K562 (cell line): Measurements from ENCODE around the gene BASP1.

Experiments
- HDAC2 ChIP-seq: fragments of 450-650 bp; IDR thresholded peaks from 2 replicates; pipeline ENCODE4 v1.6.1; 2016; ENCODE audit warnings: mild to moderate bottlenecking
- MED1 ChIP-seq: sonication (generic); formaldehyde crosslinking; IDR thresholded peaks from 2 replicates; pipeline ENCODE4 v1.8.1; 2023; ENCODE audit warnings: missing genetic modification reagents, borderline replicate concordance
- NCOA2 ChIP-seq, 2 experiments: fragments of 450-650 bp; IDR thresholded peaks; 2 replicates each; pipeline ENCODE4 v1.6.1; 2018; ENCODE audit warnings: mild to moderate bottlenecking in 2 of 2, moderate library complexity in 1 of 2; ENCODE audit not compliant: partially characterized antibody in 2 of 2
- POLR2A ChIP-seq: fragments of 450-650 bp; conservative IDR thresholded peaks from 2 replicates; pipeline ENCODE4 v1.6.1; 2016
- SMARCE1 ChIP-seq: fragments of 450-650 bp; IDR thresholded peaks from 2 replicates; pipeline ENCODE4 v1.7.1; 2016; ENCODE audit warnings: mild to moderate bottlenecking
- TF ChIP-seq, protein P1 (sequence below): sonication (generic); formaldehyde crosslinking; IDR thresholded peaks from 2 replicates; pipeline ENCODE4 v1.8.1; 2023; ENCODE audit warnings: mild to moderate bottlenecking, missing genetic modification reagents
- TF ChIP-seq, protein P2 (sequence below): sonication (generic); formaldehyde crosslinking; IDR thresholded peaks from 2 replicates; pipeline ENCODE4 v1.8.1; 2023; ENCODE audit warnings: mild to moderate bottlenecking, missing genetic modification reagents, moderate library complexity
- TF ChIP-seq, protein P3 (sequence below): sonication (generic); formaldehyde crosslinking; IDR thresholded peaks from 2 replicates; pipeline ENCODE4 v1.9.0; 2022; ENCODE audit warnings: mild to moderate bottlenecking, missing genetic modification reagents

DNA sequence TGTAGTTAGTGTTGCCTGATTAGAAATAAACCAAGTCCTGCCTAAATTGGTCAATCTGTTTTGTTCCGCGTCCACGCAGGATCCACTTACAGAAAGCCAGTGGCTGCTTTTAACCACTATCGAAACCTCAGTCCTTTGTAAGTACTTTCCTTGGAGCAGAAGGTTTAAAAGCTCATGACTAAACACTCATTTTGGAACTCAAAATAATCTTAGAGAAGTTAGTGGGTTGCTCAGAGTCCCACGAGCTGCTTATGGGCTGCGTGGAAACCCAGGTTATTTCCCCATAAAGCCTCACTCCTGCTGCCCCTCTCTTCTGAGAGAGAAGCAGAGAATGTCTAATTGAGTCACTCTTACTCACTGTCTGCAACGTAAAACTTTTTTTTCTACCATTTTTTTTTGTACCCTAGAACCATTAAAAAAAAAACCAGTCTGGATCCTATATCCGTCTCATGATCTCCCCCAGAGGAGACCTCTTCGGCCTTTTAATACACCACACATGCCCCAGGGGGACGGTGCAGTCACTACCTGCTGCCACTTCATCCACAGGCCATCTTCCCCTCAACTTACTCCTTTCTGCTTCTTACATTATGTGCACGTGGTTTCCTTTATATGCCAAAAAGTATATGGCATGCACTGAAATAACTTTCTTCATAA, 7.6 kb downstream of the BASP1 start:
- TF ChIP-seq POLR2A (no peak), MED1 (CRISPR knock-in tag) (no peak), NCOA2 (IDR thresholded peaks at IDR 0.05; ENCODE audit: partially characterized antibody in 2 of 2) (no peak), SMARCE1 (no peak), HDAC2 (no peak)
- TF ChIP-seq, protein P1, sequence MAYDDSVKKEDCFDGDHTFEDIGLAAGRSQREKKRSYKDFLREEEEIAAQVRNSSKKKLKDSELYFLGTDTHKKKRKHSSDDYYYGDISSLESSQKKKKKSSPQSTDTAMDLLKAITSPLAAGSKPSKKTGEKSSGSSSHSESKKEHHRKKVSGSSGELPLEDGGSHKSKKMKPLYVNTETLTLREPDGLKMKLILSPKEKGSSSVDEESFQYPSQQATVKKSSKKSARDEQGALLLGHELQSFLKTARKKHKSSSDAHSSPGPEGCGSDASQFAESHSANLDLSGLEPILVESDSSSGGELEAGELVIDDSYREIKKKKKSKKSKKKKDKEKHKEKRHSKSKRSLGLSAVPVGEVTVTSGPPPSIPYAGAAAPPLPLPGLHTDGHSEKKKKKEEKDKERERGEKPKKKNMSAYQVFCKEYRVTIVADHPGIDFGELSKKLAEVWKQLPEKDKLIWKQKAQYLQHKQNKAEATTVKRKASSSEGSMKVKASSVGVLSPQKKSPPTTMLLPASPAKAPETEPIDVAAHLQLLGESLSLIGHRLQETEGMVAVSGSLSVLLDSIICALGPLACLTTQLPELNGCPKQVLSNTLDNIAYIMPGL (CRISPR knock-in tag) = no peak
- TF ChIP-seq, protein P2, sequence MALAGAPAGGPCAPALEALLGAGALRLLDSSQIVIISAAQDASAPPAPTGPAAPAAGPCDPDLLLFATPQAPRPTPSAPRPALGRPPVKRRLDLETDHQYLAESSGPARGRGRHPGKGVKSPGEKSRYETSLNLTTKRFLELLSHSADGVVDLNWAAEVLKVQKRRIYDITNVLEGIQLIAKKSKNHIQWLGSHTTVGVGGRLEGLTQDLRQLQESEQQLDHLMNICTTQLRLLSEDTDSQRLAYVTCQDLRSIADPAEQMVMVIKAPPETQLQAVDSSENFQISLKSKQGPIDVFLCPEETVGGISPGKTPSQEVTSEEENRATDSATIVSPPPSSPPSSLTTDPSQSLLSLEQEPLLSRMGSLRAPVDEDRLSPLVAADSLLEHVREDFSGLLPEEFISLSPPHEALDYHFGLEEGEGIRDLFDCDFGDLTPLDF (CRISPR knock-in tag) = no peak
- TF ChIP-seq, protein P3, sequence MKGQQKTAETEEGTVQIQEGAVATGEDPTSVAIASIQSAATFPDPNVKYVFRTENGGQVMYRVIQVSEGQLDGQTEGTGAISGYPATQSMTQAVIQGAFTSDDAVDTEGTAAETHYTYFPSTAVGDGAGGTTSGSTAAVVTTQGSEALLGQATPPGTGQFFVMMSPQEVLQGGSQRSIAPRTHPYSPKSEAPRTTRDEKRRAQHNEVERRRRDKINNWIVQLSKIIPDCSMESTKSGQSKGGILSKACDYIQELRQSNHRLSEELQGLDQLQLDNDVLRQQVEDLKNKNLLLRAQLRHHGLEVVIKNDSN = no peak
